ENCODE results near the gene THAP8. TPM values are rescaled to one million over a fixed set of nuclear protein-coding genes. Genes with fewer than 3 reads are reported as not detected.

The THAP8 gene
- total and polyA plus RNA-seq, 2 of the 4 experiments (the other 2 are of a cell fraction) = 1.8 to 5.9 TPM

DNA sequence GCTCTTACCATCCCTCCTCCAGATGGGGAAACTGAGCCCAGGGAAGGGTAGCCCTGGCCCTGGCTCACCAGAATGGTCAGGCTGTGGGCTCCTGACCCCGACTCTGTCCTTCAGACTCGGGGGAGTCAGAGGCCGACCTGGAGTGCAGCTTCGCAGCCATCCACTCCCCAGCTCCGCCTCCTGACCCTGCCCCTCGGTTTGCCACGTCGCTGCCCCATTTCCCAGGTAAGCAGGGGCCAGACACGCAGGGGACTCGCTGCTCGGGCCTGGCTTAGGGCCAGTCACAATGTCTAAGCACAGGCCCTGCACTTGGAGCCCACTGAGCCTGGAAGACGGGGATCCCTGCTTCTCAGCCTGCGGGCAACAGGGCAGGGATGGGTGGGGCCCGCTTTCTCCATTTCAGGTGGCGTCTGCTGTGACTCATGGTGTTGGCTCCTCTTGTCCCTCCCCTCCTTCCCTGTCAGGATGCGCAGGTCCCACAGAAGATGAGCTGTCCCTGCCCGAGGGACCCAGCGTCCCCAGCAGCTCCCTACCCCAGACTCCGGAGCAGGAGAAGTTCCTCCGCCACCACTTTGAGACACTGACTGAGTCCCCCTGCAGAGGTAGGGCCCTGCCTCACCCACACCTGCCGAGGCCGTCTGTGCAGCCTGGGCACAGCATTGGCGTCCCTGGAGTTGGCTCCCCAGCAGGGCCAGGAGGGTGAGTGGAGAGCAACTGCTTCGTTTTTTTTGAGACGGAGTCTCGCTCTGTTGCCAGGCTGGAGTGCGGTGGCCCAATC lies 47.7 kb upstream of the THAP8 start:
- H3K9ac ChIP-seq (ENCODE audit: low read depth, low read length) = no peak overlapping the region
- peak overlapping the region; percentile 72 for H2AK9ac ChIP-seq (replicated peaks; ENCODE audit: low read depth, low read length, poor library complexity)
- ATAC-seq (ENCODE audit: low read depth) = no peak
- H3K18ac ChIP-seq (ENCODE audit: low read depth, low read length) = no peak overlapping the region
- H2AK5ac ChIP-seq (ENCODE audit: low read depth, low read length) = no peak overlapping the region
- peaks cover 0 to 3% of the 10 kb centered on the region in 2 experiments; a peak in 1 of 4 replicates for H3K79me1 ChIP-seq (ENCODE audit: low read depth in 1 of 2, low read length in 2 of 2)
- no peaks in the 10 kb centered on the region for H3K27me3 ChIP-seq (ENCODE audit: control insufficient read depth, insufficient read depth, low read length)
- CTCF ChIA-PET = no interaction called here
- no peak overlapping the region for H2BK20ac ChIP-seq (ENCODE audit: low read depth, low read length)
- no peak overlapping the region for H4K8ac ChIP-seq (ENCODE audit: low read depth in 2 of 2, low read length in 2 of 2)
- no peak overlapping the region for H3K27ac ChIP-seq (ENCODE audit: insufficient read depth, low read length)
- 95% methylated on average over 21 of the region's 27 CpGs; no CpG with 5 or more reads in 1 of the 2 experiments for WGBS, 2 experiments (ENCODE audit: extremely low coverage in 2 of 2, insufficient read length in 1 of 2)
- H4K91ac ChIP-seq (ENCODE audit: insufficient read depth, low read depth, low read length) = no peak overlapping the region
- no peak overlapping the region for H4K5ac ChIP-seq (ENCODE audit: low read depth, low read length)
- no peak overlapping the region for H3K4ac ChIP-seq (ENCODE audit: low read depth, low read length)
- no TSS peak for BruUV-seq (replicated peaks)
- intact Hi-C loops (cut with micrococcal nuclease) = no loop called here
- H4K20me1 ChIP-seq (ENCODE audit: insufficient read depth, low read length) = no peaks in the 10 kb centered on the region
- H3K14ac ChIP-seq (replicated peaks; ENCODE audit: low read depth, low read length) = no peak overlapping the region
- no peak overlapping the region for H2AFZ ChIP-seq (replicated peaks; ENCODE audit: low read length, poor library complexity)
- POLR2A ChIA-PET (ENCODE audit: unreplicated experiment) = no interaction called here
- no peak overlapping the region for H2BK15ac ChIP-seq (ENCODE audit: low read depth, low read length)
- no peaks in the 10 kb centered on the region for H3K4me1 ChIP-seq (ENCODE audit: control insufficient read depth, insufficient read depth, low read length)
- in situ Hi-C loops (cut with MboI; ENCODE audit: low sequenced_read_pairs) = no loop called here
- no peak for TF ChIP-seq ELK1 (IDR thresholded peaks at IDR 0.05; ENCODE audit: borderline replicate concordance, low read depth, low read length)
- TF ChIP-seq RAD21 (IDR thresholded peaks at IDR 0.05; ENCODE audit: low read length) = no peak
- no peak for TF ChIP-seq SMC3 (IDR thresholded peaks at IDR 0.05; ENCODE audit: low read depth, low read length)
- no peak for TF ChIP-seq POLR2A (IDR thresholded peaks at IDR 0.05; ENCODE audit: low read depth, low read length)
- TF ChIP-seq FOS (IDR thresholded peaks at IDR 0.05; ENCODE audit: low read depth, low read length) = no peak
- TF ChIP-seq CHD1 (IDR thresholded peaks at IDR 0.05; ENCODE audit: low read depth, low read length) = no peak
- TF ChIP-seq NFE2L2 (IDR thresholded peaks at IDR 0.05; ENCODE audit: low read depth, low read length) = no peak
- TF ChIP-seq MAZ (IDR thresholded peaks at IDR 0.05; ENCODE audit: borderline replicate concordance, low read depth, low read length) = no peak
- TF ChIP-seq RCOR1 (IDR thresholded peaks at IDR 0.05; ENCODE audit: insufficient replicate concordance, low read length) = no peak
- TF ChIP-seq BHLHE40 (IDR thresholded peaks at IDR 0.05; ENCODE audit: low read depth, low read length) = no peak
- no peaks in the 10 kb centered on the region for H3K9me1 ChIP-seq (ENCODE audit: insufficient read depth, low read length)
- H3K56ac ChIP-seq (ENCODE audit: extremely low read depth, insufficient read depth, low read length) = no peak overlapping the region
- H3K9me3 ChIP-seq (ENCODE audit: control insufficient read depth, insufficient read depth, low read length) = no peaks in the 10 kb centered on the region
- H3K4me3 ChIP-seq (ENCODE audit: insufficient read depth, low read depth, low read length) = no peak overlapping the region
- dilution Hi-C loops (cut with HindIII; ENCODE audit: low sequenced_read_pairs, unreplicated experiment) = no loop called here
- peaks cover 8% of the 10 kb centered on the region for H3K36me3 ChIP-seq (ENCODE audit: control insufficient read depth, insufficient read depth, low read length)
- H3K23ac ChIP-seq (ENCODE audit: low read depth, low read length) = no peak overlapping the region
- no peak overlapping the region for H3K4me2 ChIP-seq (ENCODE audit: low read depth, low read length)
- DNase-seq = no peak
- H2BK120ac ChIP-seq (ENCODE audit: low read depth, low read length) = no peak overlapping the region
- no peak overlapping the region for H2BK5ac ChIP-seq (ENCODE audit: low read depth, low read length, poor library complexity, severe bottlenecking)
